KOPT-K1 (cell line): Measurements from ENCODE around the gene TXNDC11.

Experiments
- H3K27ac ChIP-seq: fragments of 200-600 bp; sonication (generic); 2 replicates; pipeline ENCODE4 v1.5.1; 2016; ENCODE audit warnings: antibody characterized with exemption, mild to moderate bottlenecking, low read depth, low read length; ENCODE audit not compliant: poor library complexity, severe bottlenecking
- H3K36me3 ChIP-seq: fragments of 200-600 bp; sonication (generic); 2 replicates; pipeline ENCODE4 v1.5.1; 2017; ENCODE audit warnings: antibody characterized with exemption, mild to moderate bottlenecking, low read length, moderate library complexity; ENCODE audit not compliant: insufficient read depth
- H3K9me3 ChIP-seq: fragments of 200-600 bp; sonication (generic); 2 replicates; pipeline ENCODE4 v1.5.1; 2017; ENCODE audit warnings: antibody characterized with exemption, low read length, mild to moderate bottlenecking; ENCODE audit not compliant: insufficient read depth, poor library complexity, severe bottlenecking

Gene TXNDC11

DNA sequence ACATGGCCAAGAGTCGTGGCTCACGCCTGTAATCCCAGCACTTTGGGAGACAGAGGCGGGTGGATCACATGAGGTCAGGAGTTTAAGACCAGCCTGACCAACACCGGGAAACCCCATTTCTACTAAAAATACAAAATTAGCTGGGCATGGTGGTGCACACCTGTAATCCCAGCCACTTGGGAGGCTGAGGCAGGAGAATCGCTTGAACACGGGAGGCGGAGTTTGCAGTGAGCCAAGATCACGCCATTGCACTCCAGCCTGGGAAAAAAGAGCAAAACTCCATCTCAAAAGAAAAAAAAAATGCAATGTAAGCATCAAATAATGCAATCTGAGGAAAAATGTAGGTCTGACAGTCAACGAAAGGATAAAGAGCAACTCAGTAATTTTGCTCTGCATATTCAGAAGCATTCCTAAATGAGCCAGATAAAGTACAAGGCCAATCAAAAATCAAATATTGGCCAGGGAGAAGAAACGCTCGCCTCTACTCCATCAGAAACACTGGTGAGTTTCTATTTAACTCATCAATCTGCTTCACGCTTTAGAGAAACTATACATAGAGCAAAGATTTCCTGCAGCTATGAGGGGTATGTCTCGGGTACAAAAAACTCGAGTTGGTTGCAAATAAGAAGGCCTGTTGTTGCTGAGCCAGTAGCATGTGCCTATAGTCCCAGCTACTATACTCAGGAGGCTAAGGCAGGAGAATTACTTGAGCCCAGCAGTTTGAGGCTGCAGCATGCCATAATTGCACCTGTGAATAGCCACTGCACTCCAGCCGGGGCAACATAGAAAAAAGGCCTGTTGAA, 3.7 kb downstream of the TXNDC11 start:
- Histone ChIP-seq H3K27ac (no peak overlapping the region), H3K36me3 (peaks cover 46% of the 10 kb centered on the region), H3K9me3 (no peaks in the 10 kb centered on the region)

DNA sequence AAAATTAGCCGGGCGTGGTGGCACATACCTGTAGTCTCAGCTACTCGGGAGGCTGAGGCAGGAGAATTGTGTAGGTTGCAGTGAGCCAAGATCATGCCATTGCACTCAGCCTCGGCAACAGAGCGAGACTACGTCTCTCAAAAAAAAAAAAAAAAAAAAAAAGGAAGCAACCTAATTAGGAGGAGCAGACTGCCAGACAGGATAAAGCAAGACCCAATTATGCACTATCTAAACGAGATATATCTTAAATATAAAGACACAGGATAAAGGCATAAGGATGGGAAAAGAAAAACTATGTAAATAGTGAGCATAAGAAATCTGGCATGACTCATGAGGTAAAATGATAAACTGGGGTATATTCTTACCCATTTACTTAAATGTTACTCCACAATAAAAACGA, 4.9 kb downstream of the TXNDC11 start:
- H3K9me3 ChIP-seq: no peaks in the 10 kb centered on the region
- H3K36me3 ChIP-seq: peaks cover 57% of the 10 kb centered on the region
- H3K27ac ChIP-seq: no peak overlapping the region

DNA sequence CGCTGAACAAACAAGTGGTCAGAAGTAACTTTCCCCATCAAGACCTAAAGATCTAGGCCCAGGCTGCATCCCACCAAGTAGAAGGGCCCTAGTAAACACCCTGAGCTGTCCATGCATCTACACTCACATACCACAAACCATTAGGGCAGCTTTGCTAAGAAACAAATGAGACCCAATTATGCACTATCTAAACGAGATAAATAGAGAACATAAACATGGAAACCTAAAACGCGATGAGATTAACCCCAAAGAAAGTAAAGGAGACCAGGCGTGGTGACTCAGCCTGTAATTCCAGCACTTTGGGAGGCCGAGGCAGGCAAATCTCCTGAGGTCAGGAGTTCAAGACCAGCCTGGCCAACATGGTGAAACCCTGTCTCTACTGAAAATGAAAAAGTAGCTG, 5.8 kb downstream of the TXNDC11 start:
- Histone ChIP-seq H3K9me3 (no peaks in the 10 kb centered on the region), H3K27ac (no peak overlapping the region), H3K36me3 (peaks cover 66% of the 10 kb centered on the region)

DNA sequence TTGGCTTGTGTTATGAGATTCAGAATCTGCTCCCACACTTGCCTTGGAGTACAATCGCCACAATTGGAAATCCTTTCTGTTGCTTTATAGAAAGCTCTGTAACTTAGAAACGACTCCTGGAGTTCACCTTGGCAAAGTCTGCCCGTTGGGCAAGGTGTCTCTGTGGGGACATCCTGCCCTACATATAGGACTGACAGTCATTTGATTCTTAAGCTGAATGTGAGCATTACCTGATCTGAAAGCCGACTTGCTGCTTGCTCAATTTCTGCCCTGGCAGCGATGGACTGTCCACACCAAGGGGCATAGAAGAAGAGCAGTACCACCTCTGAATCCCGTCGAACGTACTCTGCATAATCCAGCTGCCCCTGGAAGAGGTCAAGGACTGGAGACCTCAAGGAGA, 6.9 kb downstream of the TXNDC11 start:
- H3K9me3 ChIP-seq: no peaks in the 10 kb centered on the region
- peaks cover 77% of the 10 kb centered on the region for H3K36me3 ChIP-seq
- no peak overlapping the region for H3K27ac ChIP-seq

DNA sequence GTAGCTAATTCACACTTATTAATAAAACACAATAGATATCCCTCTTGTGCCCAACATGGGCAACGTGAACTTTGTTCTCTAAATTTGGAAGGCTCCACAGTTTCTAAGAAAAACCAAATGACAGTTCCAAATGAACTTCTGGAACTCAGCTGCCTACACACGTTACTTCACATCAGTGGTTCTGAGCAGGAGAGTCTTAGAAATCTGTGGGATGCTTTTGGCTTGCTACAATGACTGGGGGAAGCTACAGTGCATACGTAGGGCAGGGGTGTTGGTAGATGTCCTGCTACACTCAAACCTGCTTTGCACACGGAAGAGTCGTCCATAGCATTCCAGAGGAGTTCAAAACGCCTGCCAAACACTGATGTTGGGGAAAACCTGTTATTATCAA, 8.0 kb downstream of the TXNDC11 start:
- no peak overlapping the region for H3K27ac ChIP-seq
- H3K9me3 ChIP-seq: no peaks in the 10 kb centered on the region
- H3K36me3 ChIP-seq: peaks cover 88% of the 10 kb centered on the region

DNA sequence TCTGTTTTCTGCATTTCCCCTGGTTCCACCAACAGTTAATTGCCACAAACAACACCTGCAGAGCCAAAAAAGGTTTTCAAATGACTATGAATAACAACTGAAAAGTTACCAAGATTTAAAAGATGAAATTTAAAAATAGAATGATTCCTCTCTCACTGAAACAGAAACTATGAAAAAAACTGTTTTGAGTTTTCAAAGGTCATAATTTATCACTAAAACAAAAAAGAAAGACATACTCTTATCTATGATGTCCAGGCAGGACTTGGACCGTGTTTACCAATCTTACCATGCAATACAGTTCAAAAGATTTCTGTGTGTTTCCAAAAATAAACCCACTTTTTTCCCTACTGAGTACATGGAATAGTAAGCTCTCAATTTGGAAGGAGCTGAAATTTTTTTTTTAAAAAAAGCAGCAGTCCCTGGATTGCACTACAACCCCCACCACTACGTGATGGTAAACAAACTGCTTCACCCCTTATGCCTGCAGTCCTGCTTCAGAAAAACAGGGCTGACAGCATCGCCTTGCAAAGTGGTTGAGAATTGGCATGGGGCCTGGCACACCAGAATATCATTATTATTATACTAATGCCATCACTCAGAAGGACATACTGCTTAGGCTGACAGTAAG, 8.5 kb downstream of the TXNDC11 start:
- H3K36me3 ChIP-seq: peaks cover 93% of the 10 kb centered on the region
- H3K9me3 ChIP-seq: no peaks in the 10 kb centered on the region
- H3K27ac ChIP-seq: no peak overlapping the region

DNA sequence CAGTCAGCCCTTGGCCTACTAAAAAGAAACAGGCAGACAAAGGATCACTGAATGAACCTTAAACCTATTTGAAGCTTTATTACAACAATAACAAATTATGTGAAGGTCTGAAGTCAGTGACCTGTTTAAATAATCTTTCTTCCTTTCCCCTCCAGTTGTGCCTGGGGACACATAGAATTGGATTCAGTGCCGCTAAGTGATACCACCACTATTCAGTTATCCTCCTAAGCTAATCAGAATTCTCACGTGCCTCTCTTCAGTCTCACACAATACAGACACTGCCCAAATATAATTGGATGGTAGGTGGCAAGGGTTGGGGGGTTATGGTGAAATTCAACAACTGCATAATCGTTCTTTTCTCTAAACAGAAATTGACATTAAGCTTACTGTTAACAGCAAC, 11.4 kb downstream of the TXNDC11 start:
- Histone ChIP-seq H3K36me3 (peaks cover 91% of the 10 kb centered on the region), H3K9me3 (no peaks in the 10 kb centered on the region), H3K27ac (no peak overlapping the region)

DNA sequence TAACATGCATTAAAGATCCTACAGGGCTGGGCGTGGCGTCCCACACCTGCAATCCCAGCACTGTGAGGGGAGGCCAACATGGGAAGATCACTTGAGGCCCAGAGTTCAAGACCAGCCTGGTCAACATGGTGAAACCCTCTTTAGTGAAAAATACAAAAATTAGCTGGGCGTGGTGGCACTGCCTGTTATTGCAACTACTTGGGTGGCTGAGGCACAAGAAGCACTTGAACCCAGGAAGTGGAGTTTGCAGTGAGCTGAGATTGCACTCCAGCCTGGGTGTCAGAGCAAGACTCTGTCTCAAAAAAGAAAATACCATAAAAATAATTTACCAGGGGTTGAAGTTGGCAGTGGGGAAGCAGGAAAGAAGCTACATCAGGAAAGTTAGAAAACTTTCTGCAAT, 12.9 kb downstream of the TXNDC11 start:
- Histone ChIP-seq H3K9me3 (no peaks in the 10 kb centered on the region), H3K36me3 (peaks cover 91% of the 10 kb centered on the region), H3K27ac (no peak overlapping the region)

DNA sequence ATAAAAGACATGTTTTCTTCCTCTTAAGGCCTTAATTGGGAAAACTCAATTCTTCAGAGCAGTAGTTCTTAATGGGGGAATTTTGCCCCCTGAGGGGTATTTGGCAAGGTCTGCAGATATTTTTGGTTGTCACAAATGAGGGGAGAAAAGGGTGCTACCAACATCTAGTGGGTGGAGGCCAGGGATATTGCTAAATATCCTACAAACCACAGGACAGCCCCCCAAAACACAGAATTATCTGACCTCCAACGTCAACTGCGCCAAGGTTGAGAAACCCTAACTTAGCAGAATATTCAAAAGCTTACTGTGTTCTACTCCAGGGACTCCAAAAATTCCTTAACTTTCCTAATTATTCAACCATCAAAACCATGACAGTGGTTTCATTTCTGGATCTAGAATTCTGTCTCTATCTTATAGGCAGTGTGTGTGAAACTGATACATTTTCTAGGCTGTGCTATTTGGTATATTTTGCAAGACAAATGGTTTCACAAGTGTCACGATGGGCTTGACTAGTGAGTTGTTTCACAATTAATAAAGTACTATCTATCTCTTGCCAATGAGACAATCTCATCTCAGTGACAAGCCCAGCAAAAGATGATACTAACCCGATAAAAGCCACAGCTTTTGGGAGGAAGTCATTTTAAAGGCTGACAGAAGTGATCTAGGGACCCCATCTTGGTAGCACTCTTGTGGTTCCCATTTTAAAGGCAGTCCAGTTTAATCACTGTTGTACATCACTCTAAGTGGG, 14.7 kb downstream of the TXNDC11 start:
- peaks cover 91% of the 10 kb centered on the region for H3K36me3 ChIP-seq
- no peak overlapping the region for H3K27ac ChIP-seq
- H3K9me3 ChIP-seq: no peaks in the 10 kb centered on the region

DNA sequence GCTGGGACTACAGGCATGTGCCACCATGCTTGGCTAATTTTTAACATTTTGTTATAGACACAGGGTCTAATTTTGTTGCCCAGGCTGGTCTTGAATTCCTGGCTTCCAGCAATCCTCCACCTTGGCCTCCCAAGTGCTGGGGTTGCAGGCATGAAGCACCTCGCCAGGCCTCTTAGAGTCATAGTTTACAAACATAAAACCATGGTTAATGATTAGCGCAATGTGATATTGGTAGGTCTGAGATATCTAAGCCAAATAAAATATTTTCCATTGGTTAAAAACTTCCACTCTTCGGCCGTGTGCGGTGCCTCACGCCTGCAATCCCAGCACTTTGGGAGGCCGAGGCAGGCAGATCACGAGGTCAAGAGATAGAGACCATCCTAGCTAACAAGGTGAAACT, 16.6 kb downstream of the TXNDC11 start:
- no peaks in the 10 kb centered on the region for H3K9me3 ChIP-seq
- H3K36me3 ChIP-seq: peaks cover 91% of the 10 kb centered on the region
- H3K27ac ChIP-seq: no peak overlapping the region

DNA sequence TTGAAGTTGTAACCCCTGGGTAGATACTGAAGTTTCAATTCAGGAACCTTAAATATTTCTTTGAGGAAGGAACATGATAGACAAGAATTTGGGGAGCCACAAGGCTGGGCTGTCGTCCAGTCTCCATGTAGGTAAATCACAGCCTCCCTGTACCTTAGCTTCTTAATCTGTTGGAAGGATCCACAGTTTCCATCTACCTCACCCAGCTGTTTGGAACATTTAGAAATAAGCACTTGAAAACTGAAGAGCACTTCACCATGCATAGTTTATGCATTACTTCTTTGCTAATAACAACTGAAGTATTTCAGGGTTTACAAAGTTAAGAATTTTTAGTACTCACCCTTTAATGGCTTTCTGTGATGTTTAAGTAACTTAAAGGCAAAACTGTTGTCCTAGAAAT, 17.2 kb downstream of the TXNDC11 start:
- Histone ChIP-seq H3K36me3 (peaks cover 90% of the 10 kb centered on the region), H3K27ac (no peak overlapping the region), H3K9me3 (no peaks in the 10 kb centered on the region)

DNA sequence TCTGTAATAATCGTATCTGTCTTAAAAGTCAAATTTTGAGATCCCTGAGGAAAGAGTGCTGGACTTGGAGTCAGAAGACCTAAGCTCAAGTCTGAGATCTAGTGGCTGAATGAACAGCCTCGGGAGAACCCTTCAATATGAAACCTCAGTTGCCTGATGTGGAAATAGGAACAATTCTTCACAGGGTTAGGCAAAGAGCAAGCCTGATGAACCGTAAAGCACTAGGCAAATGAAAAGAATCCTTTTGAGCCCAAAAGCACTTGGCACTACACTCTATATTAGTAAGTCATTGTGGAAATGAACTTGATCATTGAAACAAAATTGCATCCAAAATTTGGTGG, 20.2 kb downstream of the TXNDC11 start:
- no peaks in the 10 kb centered on the region for H3K9me3 ChIP-seq
- peaks cover 86% of the 10 kb centered on the region for H3K36me3 ChIP-seq
- H3K27ac ChIP-seq: no peak overlapping the region

DNA sequence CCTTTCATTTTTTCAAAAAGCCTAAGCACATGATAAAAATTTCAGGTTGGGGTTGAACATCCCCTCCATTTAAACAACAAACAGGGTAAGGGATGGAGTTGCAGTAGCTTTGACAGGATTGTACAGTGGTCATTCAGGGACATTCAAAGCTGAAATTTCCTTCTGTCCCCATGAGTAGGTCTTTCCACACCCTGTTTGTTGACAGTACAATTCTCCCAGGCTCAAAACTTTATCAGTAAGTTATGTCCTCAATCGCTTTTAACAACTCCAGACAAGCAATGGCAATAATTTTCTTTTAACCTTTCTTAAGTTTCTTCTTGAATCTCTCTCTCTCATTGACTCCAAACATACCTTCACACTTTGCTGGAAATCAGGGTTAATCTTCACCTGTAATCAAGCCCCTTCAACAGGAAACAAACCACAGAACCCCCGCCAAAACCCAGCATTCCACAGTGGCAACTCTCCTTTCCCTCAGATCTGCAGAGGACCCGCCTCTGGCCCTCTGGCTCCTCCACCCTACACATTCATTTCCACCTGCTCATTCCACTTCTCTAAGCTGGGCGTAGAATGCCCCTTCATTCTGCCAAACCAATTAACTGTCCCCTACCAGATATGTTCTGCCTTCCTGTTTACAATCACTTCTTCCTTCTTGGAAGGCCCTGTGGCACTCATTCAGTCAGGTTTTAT, 20.7 kb downstream of the TXNDC11 start:
- Histone ChIP-seq H3K36me3 (peaks cover 86% of the 10 kb centered on the region), H3K9me3 (no peaks in the 10 kb centered on the region), H3K27ac (no peak overlapping the region)

DNA sequence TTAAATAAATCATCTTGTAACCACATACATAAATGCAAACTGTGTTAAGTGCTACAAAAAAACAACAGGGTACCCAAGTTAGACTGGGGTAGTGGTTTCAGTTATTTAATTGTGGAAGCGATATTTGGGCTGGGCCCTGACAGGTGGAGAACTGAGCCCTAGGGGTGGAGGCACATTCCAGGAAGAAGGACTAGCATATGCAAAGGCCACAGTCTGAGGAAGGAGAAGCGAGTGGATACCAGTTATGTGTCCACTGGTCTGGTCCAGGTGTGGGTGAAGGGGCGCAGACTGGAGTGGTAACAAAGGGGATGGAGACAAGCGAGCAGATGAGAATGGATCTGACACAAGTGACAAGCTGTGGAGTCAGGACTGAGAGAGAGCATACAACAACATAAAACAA, 22.9 kb downstream of the TXNDC11 start:
- peaks cover 77% of the 10 kb centered on the region for H3K36me3 ChIP-seq
- H3K9me3 ChIP-seq: no peaks in the 10 kb centered on the region
- no peak overlapping the region for H3K27ac ChIP-seq

DNA sequence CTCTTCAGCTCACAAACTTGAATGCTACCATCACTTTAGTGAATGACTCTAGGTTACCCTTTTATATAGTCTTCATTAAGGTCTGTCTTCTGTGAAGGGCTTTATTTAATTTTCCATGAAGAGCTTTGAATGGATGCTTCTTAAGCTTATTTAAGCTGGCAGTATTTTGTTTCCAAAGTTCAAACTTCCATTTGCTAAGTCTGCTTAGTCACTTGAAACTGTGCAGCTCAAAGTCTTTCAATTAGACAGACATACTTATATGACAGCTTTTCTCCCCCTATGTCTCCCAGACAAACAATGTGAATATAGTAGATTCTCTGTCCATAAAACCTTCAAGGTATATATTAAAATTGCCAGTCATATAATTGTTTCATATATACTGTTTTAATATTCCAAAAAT, 23.5 kb downstream of the TXNDC11 start:
- H3K9me3 ChIP-seq: no peaks in the 10 kb centered on the region
- H3K27ac ChIP-seq: no peak overlapping the region
- peaks cover 73% of the 10 kb centered on the region for H3K36me3 ChIP-seq
